Breast epithelium (tissue), 4 donors: ENCODE results near the gene BSN. TPM values are rescaled to one million over a fixed set of nuclear protein-coding genes. Genes with fewer than 3 reads are reported as not detected.

Experiments used
- DNase-seq, 2 donors: peaks; one replicate each; pipeline ENCODE4 v3.0.0-alpha.2; 2019; ENCODE audit warnings: low spot score in 2 of 2
- H3K27ac ChIP-seq, 2 donors: fragments of 200-600 bp; sonication (generic) in 1 of 2; one replicate each; pipeline ENCODE4 v1.5.1; 2016 to 2019; ENCODE audit warnings: mild to moderate bottlenecking in 1 of 2
- H3K27me3 ChIP-seq, 2 donors: fragments of 200-600 bp; sonication (generic) in 1 of 2; one replicate each; pipeline versions ENCODE4 v1.5.1 to v1.6.0; 2017 to 2019; ENCODE audit warnings: control low read depth in 1 of 2, mild to moderate bottlenecking in 1 of 2
- H3K36me3 ChIP-seq: fragments of 200-600 bp; one replicate; pipeline ENCODE4 v1.5.1; 2019
- H3K4me1 ChIP-seq, 2 donors: fragments of 200-600 bp; sonication (generic); one replicate each; pipeline ENCODE4 v1.5.1; 2016 to 2019; ENCODE audit warnings: control low read depth in 1 of 2
- H3K4me3 ChIP-seq, 3 donors: fragments of 200-600 bp; sonication (generic); 1 replicate in 2 of 3; 2 replicates in 1 of 3; pipeline ENCODE4 v1.5.1; 2016 to 2019; ENCODE audit warnings: mild to moderate bottlenecking in 3 of 3, moderate library complexity in 2 of 3
- H3K9me3 ChIP-seq, 2 donors: fragments of 200-600 bp; sonication (generic) in 1 of 2; one replicate each; pipeline ENCODE4 v1.5.1; 2016 to 2019; ENCODE audit warnings: control low read depth in 1 of 2
- POLR2A ChIP-seq: fragments of 450-650 bp; IDR thresholded peaks from one replicate; pipeline ENCODE4 v1.6.1; 2016; ENCODE audit warnings: antibody characterized with exemption, mild to moderate bottlenecking, moderate library complexity
- POLR2AphosphoS5 ChIP-seq, 3 donors: sonication (generic); formaldehyde crosslinking; IDR thresholded peaks; one replicate each; pipeline ENCODE4 v1.6.1; 2017; ENCODE audit warnings: antibody characterized with exemption in 3 of 3
- intact Hi-C: fragments of 100-400 bp; cut with DNase I; formaldehyde crosslinking; loops from one replicate; pipeline ENCODE4 v1.15.1; 2023; ENCODE audit warnings: low total_unique reads
- total RNA-seq, 3 donors: library from RNA; depleted of rRNA; stranded (reverse); fragments of >200 nt; gene quantifications; one replicate each; pipeline ENCODE4 v1.1.0, GENCODE V29; 2016
- TF ChIP-seq, protein P1 (sequence below), 3 donors: fragments of 450-650 bp; IDR thresholded peaks; one replicate each; pipeline ENCODE4 v1.5.1; 2016 to 2017; ENCODE audit warnings: antibody characterized with exemption in 3 of 3, mild to moderate bottlenecking in 3 of 3, moderate library complexity in 3 of 3

Gene BSN
- total RNA-seq, 3 donors from 2014 or later = 0.15 to 0.48 (median 0.33) TPM

DNA sequence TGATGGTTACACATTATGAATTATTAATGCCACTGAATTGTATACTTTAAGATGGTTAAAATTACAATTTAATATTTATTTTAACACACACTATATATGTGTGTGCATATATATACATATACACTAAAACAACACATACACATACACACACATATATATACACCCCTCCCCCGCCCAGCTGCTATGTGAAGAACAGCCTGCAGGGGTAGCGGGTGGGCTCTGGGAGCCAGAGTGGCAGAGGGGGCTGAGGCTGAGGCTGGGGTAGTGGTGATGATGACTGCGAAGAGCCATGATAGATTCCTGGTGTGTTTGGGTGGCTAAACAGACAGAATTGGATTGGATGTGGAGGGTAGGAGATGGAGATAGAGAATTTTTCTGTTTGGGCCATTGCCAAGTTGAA is 80.5 kb downstream of the BSN start:
- Histone ChIP-seq H3K4me1 (no peaks in the 10 kb centered on the region), H3K36me3 (no peaks in the 10 kb centered on the region), H3K27ac (no peak overlapping the region), H3K9me3 (peaks cover 0 to 3% of the 10 kb centered on the region in 2 donors), H3K27me3 (no peaks in the 10 kb centered on the region), H3K4me3 (no peak overlapping the region)
- DNase-seq = no peak
- TF ChIP-seq POLR2AphosphoS5 (IDR thresholded peaks at IDR 0.05) = no peak
- no peak for TF ChIP-seq POLR2A
- TF ChIP-seq, protein P1, sequence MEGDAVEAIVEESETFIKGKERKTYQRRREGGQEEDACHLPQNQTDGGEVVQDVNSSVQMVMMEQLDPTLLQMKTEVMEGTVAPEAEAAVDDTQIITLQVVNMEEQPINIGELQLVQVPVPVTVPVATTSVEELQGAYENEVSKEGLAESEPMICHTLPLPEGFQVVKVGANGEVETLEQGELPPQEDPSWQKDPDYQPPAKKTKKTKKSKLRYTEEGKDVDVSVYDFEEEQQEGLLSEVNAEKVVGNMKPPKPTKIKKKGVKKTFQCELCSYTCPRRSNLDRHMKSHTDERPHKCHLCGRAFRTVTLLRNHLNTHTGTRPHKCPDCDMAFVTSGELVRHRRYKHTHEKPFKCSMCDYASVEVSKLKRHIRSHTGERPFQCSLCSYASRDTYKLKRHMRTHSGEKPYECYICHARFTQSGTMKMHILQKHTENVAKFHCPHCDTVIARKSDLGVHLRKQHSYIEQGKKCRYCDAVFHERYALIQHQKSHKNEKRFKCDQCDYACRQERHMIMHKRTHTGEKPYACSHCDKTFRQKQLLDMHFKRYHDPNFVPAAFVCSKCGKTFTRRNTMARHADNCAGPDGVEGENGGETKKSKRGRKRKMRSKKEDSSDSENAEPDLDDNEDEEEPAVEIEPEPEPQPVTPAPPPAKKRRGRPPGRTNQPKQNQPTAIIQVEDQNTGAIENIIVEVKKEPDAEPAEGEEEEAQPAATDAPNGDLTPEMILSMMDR (IDR thresholded peaks at IDR 0.05) = no peak
- intact Hi-C loops = no loop called here

DNA sequence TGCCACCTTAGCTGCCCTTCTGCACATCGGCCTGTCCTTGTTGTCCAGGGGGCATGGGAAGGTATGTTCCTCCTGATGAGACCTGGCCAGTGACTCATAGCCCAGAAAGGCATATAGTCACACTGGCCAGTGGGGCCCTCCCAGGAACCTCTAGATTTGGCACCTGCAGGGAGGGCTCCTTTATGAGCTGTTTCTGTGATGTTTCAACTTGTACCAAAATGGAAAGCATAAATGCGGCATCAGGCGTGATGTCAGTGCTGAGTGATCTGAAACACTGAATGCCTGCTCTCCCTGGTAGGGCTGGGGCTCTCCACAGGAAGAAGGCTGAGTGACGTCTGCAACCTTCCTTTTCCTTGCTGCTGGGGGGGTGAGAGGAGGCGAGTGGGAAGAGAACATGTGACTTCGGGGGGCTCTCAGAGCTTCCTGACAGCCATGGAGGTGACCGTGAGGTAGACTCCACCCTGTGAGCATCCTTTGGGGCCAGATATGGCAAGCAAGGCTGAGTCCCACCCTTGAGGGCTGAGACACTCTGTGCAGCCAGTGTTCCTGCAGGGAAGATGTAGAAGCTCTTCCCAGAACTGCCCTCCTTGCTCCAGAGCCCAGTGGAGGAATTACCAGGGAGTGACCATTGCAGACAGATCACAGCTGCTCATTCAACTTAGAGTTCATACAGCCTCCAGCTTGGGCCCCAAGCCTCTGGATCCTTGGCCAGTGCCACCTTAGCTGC is 82.8 kb downstream of the BSN start:
- intact Hi-C loops = no loop called here
- Histone ChIP-seq H3K27ac (no peak overlapping the region), H3K4me3 (no peak overlapping the region), H3K36me3 (no peaks in the 10 kb centered on the region), H3K4me1 (no peaks in the 10 kb centered on the region), H3K27me3 (no peaks in the 10 kb centered on the region), H3K9me3 (no peaks in the 10 kb centered on the region)
- no peak for DNase-seq
- no peak for TF ChIP-seq POLR2AphosphoS5 (IDR thresholded peaks at IDR 0.05)
- TF ChIP-seq, protein P1 (IDR thresholded peaks at IDR 0.05) = no peak

- Histone ChIP-seq H3K4me1 (no peaks in the 10 kb centered on the region), H3K27me3 (no peaks in the 10 kb centered on the region), H3K27ac (no peak overlapping the region), H3K4me3 (no peak overlapping the region), H3K9me3 (no peaks in the 10 kb centered on the region), H3K36me3 (no peaks in the 10 kb centered on the region)
- TF ChIP-seq POLR2A (no peak), POLR2AphosphoS5 (IDR thresholded peaks at IDR 0.05) (no peak)
- TF ChIP-seq, protein P1 (IDR thresholded peaks at IDR 0.05) = no peak
- DNase-seq = no peak
- intact Hi-C loops = no loop called here
Measured at GRCh38 chr3:49638445-49638844, 84.2 kb downstream of the BSN start.

DNA sequence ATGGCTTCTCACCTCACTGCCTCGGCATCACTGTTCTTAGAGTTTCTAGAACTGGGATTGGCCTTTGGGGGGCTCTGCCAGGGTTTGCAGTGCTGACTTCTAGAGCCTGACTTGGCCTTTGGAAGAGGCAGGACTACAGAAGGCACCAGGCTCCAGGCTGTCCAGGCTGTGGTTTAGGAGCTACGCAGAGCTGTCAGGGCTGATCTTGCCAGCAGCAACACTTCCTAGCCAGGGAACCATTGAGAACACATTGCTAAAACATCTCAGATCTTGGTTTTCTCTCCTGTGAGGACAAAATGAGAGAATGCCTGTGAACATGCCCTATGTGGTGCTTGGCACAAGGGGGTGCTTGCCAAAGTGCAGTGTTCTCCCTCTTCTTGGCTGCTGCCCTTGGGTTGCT is 85.3 kb downstream of the BSN start:
- DNase-seq = no peak
- Histone ChIP-seq H3K27me3 (no peaks in the 10 kb centered on the region), H3K4me3 (no peak overlapping the region), H3K36me3 (no peaks in the 10 kb centered on the region), H3K4me1 (no peaks in the 10 kb centered on the region), H3K27ac (no peak overlapping the region), H3K9me3 (no peaks in the 10 kb centered on the region)
- intact Hi-C loops = no loop called here
- TF ChIP-seq POLR2AphosphoS5 (IDR thresholded peaks at IDR 0.05) = no peak
- TF ChIP-seq, protein P1 (IDR thresholded peaks at IDR 0.05) = no peak
- no peak for TF ChIP-seq POLR2A

- intact Hi-C loops = no loop called here
- Histone ChIP-seq H3K9me3 (no peaks in the 10 kb centered on the region), H3K27ac (no peak overlapping the region), H3K36me3 (no peaks in the 10 kb centered on the region), H3K4me3 (no peak overlapping the region), H3K27me3 (no peaks in the 10 kb centered on the region), H3K4me1 (no peaks in the 10 kb centered on the region)
- TF ChIP-seq, protein P1 (IDR thresholded peaks at IDR 0.05) = no peak
- no peak for TF ChIP-seq POLR2A
- no peak for TF ChIP-seq POLR2AphosphoS5 (IDR thresholded peaks at IDR 0.05)
- DNase-seq = no peak
Measured at GRCh38 chr3:49641292-49641691, 87.0 kb downstream of the BSN start.
